Measurements from ENCODE around the gene ZNF582. TPM values are rescaled to one million over a fixed set of nuclear protein-coding genes. Genes with fewer than 3 reads are reported as not detected.

Gene ZNF582
- polyA plus RNA-seq, 1 of the 3 experiments (the other 2 are of a cell fraction): 4.5 TPM

- TF ChIP-seq EP300 (IDR thresholded peaks at IDR 0.05; ENCODE audit: borderline replicate concordance in 1 of 2, low read depth in 1 of 2, low read length in 1 of 2) (no peak), ELF1 (IDR thresholded peaks at IDR 0.05) (no peak), GATA2 (CRISPR knock-in tag; IDR thresholded peaks at IDR 0.05) (no peak), RAD21 (IDR thresholded peaks at IDR 0.05; ENCODE audit: low read length) (no peak), EZH2phosphoT487 (IDR thresholded peaks at IDR 0.05; ENCODE audit: borderline replicate concordance, low read depth) (no peak), RCOR1 (IDR thresholded peaks at IDR 0.05; ENCODE audit: low read length) (no peak), FOXJ3 (CRISPR knock-in tag; IDR thresholded peaks at IDR 0.05) (no peak), REST (IDR thresholded peaks at IDR 0.05; ENCODE audit: low read depth, low read length) (0 out of 2 replicates have a peak, but pooled peaks have one; percentile 35), FOXM1 (IDR thresholded peaks at IDR 0.05; ENCODE audit: low read depth) (no peak)
Measured at GRCh38 chr19:56403764-56404704, 10.7 kb upstream of the ZNF582 start, which contains the start of gene ZNF583 (continued).

GRCh38 chr19:56403261-56403660, 9.9 kb upstream of the ZNF582 start:
- Histone ChIP-seq H3K27me3 (ENCODE audit: insufficient read depth) (no peaks in the 10 kb centered on the region), H3F3A (replicated peaks; ENCODE audit: insufficient read depth) (peaks cover 9% of the 10 kb centered on the region), H3K27ac (ENCODE audit: low read depth in 2 of 2, low read length in 1 of 2) (peak overlapping the region; percentile 83 to 98), H3K9ac (peak overlapping the region; percentile 85), H2AFZ (ENCODE audit: low read depth) (peak overlapping the region; percentile 98), H3K4me3 (ENCODE audit: low read depth in 2 of 2, low read length in 1 of 2) (peak overlapping the region; percentile 66 to 92), H3K4me1 (ENCODE audit: control insufficient read depth in 1 of 2, insufficient read depth in 2 of 2, low read depth in 1 of 2, low read length in 1 of 2) (peaks cover 0 to 15% of the 10 kb centered on the region in 2 experiments; a peak in 1 of 4 replicates), H4K20me1 (ENCODE audit: insufficient read depth) (no peaks in the 10 kb centered on the region), H3K9me3 (peaks cover 28% of the 10 kb centered on the region), H3K4me2 (peak overlapping the region; percentile 89), H3K36me3 (replicated peaks in 1 of 2; ENCODE audit: control insufficient read depth in 1 of 2, insufficient read depth in 2 of 2, low read length in 1 of 2) (peaks cover 22 to 45% of the 10 kb centered on the region in 2 experiments), H3K9me2 (no peaks in the 10 kb centered on the region), H3K79me2 (ENCODE audit: insufficient read depth) (peaks cover 8% of the 10 kb centered on the region; the same call in 1 of the 2 replicates)
- no peak for TF ChIP-seq MAX (IDR thresholded peaks at IDR 0.05; ENCODE audit: low read depth)
- TF ChIP-seq CHD2 (IDR thresholded peaks at IDR 0.05; ENCODE audit: low read length, partially characterized antibody): no peak
- no peak for TF ChIP-seq USF1 (IDR thresholded peaks at IDR 0.05; ENCODE audit: borderline replicate concordance, low read depth)
- TF ChIP-seq TAF1 (IDR thresholded peaks at IDR 0.05; ENCODE audit: borderline replicate concordance, low read depth, low read length): no peak
- TF ChIP-seq IRF3 (IDR thresholded peaks at IDR 0.05; ENCODE audit: low read depth, low read length): no peak
- no peak for TF ChIP-seq EZH2phosphoT487 (IDR thresholded peaks at IDR 0.05; ENCODE audit: borderline replicate concordance, low read depth)
- no peak for TF ChIP-seq RAD21 (IDR thresholded peaks at IDR 0.05; ENCODE audit: low read length)
- no peak for TF ChIP-seq REST (IDR thresholded peaks at IDR 0.05; ENCODE audit: low read depth, low read length)
- no peak for TF ChIP-seq NFIC (IDR thresholded peaks at IDR 0.05; ENCODE audit: borderline replicate concordance)
- TF ChIP-seq USF2 (IDR thresholded peaks at IDR 0.05; ENCODE audit: borderline replicate concordance, low read depth, low read length): no peak
- POLR2A ChIA-PET: interaction anchor here (0.6 kb wide), 2 partner anchors 13 to 36 kb away, joined by 3 read pairs; no protein-coding TSS in a partner anchor
- no peak for DNase-seq
- CTCF ChIA-PET: interaction anchor here (0.8 to 1.7 kb wide), 3 partner anchors 10 to 337 kb away, joined by 3 to 8 read pairs (median 3); partner anchors contain the start of gene ZNF582
- 51% methylated on average over 9 of the region's 9 CpGs for WGBS (ENCODE audit: low lambda C conversion rate)
